GM18505 (cell line): ENCODE data around the gene ZCWPW1.
"Not testable (repeated sequence)": the region's sequence is repeated elsewhere in the genome, so short reads cannot be mapped to it uniquely, and the experiment has no call there.

Experiments used
- ATAC-seq: cut with Tn5 transposase; IDR thresholded peaks from one replicate; pipeline ENCODE4 v1.9.1; 2021; ENCODE audit not compliant: unreplicated experiment
- POLR2A ChIP-seq: IDR thresholded peaks from 4 replicates; pipeline ENCODE4 v1.6.1; 2011; ENCODE audit warnings: borderline replicate concordance; ENCODE audit not compliant: insufficient read depth, insufficient read length; ENCODE audit errors: extremely low read depth

ZCWPW1 gene

GRCh38 chr7:100363098-100363497 lies 65.4 kb downstream of the ZCWPW1 start:
- no peak for ATAC-seq
- no peak for TF ChIP-seq POLR2A

GRCh38 chr7:100360135-100360854 lies 68.2 kb downstream of the ZCWPW1 start:
- no peak for TF ChIP-seq POLR2A
- ATAC-seq: no peak

- no peak for TF ChIP-seq POLR2A
- ATAC-seq: no peak
These were observed 69.7 kb downstream of the ZCWPW1 start for GRCh38 chr7:100358857-100359212.

GRCh38 chr7:100358027-100358856 lies 70.3 kb downstream of the ZCWPW1 start, which contains the start of gene PILRB:
PILRB (plus strand) TSS chr7:100358117; CDS start chr7:100358303, 186 bp downstream.
- no peak for ATAC-seq
- no peak for TF ChIP-seq POLR2A

GRCh38 chr7:100357131-100357561 lies 71.4 kb downstream of the ZCWPW1 start:
- ATAC-seq: no peak
- no peak for TF ChIP-seq POLR2A

GRCh38 chr7:100356416-100357068 lies 72.0 kb downstream of the ZCWPW1 start:
- no peak for TF ChIP-seq POLR2A
- ATAC-seq: no peak

GRCh38 chr7:100353685-100354330 lies 74.7 kb downstream of the ZCWPW1 start:
- ATAC-seq: no peak
- TF ChIP-seq POLR2A: no peak

GRCh38 chr7:100352984-100353684 lies 75.4 kb downstream of the ZCWPW1 start:
- TF ChIP-seq POLR2A: no peak
- ATAC-seq: no peak

GRCh38 chr7:100352230-100352781 lies 76.2 kb downstream of the ZCWPW1 start:
- not testable (repeated sequence) for ATAC-seq

- no peak for TF ChIP-seq POLR2A
- ATAC-seq: no peak
These were observed 76.8 kb downstream of the ZCWPW1 start for GRCh38 chr7:100351657-100352058.
